Panc1 (cell line): ENCODE measurements around the gene SLC2A6. TPM values are rescaled to one million over a fixed set of nuclear protein-coding genes. Genes with fewer than 3 reads are reported as not detected.

Experiments
- ATAC-seq: fragments of 200-7000 bp; cut with Tn5 transposase; 2 replicates; pipeline ENCODE4 v1.9.1; 2020; ENCODE audit warnings: mild to moderate bottlenecking, moderate library complexity
- BruUV-seq: library from RNA; stranded (reverse); fragments of 400-500 nt; replicated peaks from 2 replicates; lab custom pipeline; 2021; lab: Mats Ljungman, UMichigan
- CTCF ChIA-PET: fragments of 300-600 bp; sonication (Branson Sonifier 250); formaldehyde crosslinking; loops from one replicate; lab custom pipeline; 2022; ENCODE audit warnings: antibody characterized with exemption; lab: Charles Lee
- POLR2A ChIA-PET: fragments of 300-600 bp; sonication (Branson Sonifier 250); formaldehyde crosslinking; loops from one replicate; lab custom pipeline; 2022; ENCODE audit warnings: antibody characterized with exemption; lab: Charles Lee
- DNase-seq: peaks from one replicate; pipeline ENCODE4 v3.0.0-alpha.2; 2010; ENCODE audit warnings: low read depth, low spot score
- H3K27ac ChIP-seq: 2 replicates; pipeline ENCODE4 v1.5.1; 2011; ENCODE audit warnings: mild to moderate bottlenecking, low read length, inconsistent platforms
- H3K27me3 ChIP-seq: fragments of 200-500 bp; sonication (Bioruptor generic); 2 replicates; pipeline ENCODE4 v1.6.0; 2014; ENCODE audit warnings: low read length, inconsistent platforms; ENCODE audit not compliant: control insufficient read depth, insufficient read depth
- H3K36me3 ChIP-seq: fragments of 200-500 bp; sonication (Bioruptor generic); 2 replicates; pipeline ENCODE4 v1.5.1; 2014; ENCODE audit warnings: inconsistent platforms, mild to moderate bottlenecking, low read length, moderate library complexity; ENCODE audit not compliant: control insufficient read depth, insufficient read depth
- H3K4me1 ChIP-seq: 2 replicates; pipeline ENCODE4 v1.5.1; 2011; ENCODE audit warnings: inconsistent platforms, mild to moderate bottlenecking, low read length, moderate library complexity; ENCODE audit not compliant: control insufficient read depth, insufficient read depth
- H3K4me3 ChIP-seq, 2 experiments: 2 replicates each; pipeline ENCODE4 v1.5.1; 2011 to 2012; ENCODE audit warnings: low read depth in 2 of 2, low read length in 2 of 2, mild to moderate bottlenecking in 2 of 2, inconsistent platforms in 1 of 2, moderate library complexity in 1 of 2
- H3K9me3 ChIP-seq: fragments of 200-500 bp; sonication (Bioruptor generic); 2 replicates; pipeline ENCODE4 v1.5.1; 2014; ENCODE audit warnings: low read depth, mild to moderate bottlenecking, inconsistent platforms, low read length, moderate library complexity; ENCODE audit not compliant: control insufficient read depth, insufficient read depth
- POLR2AphosphoS5 ChIP-seq: IDR thresholded peaks from 2 replicates; pipeline ENCODE4 v1.6.1; 2012; ENCODE audit warnings: mild to moderate bottlenecking, low read depth, low read length, moderate library complexity
- SIN3A ChIP-seq: IDR thresholded peaks from 2 replicates; pipeline ENCODE4 v1.6.1; 2012; ENCODE audit warnings: low read depth, mild to moderate bottlenecking, low read length, moderate library complexity, borderline replicate concordance; ENCODE audit not compliant: insufficient read depth
- TCF7L2 ChIP-seq: IDR thresholded peaks from 2 replicates; pipeline ENCODE4 v1.6.1; 2011; ENCODE audit warnings: mild to moderate bottlenecking, low read depth, low read length, inconsistent platforms
- in situ Hi-C: cut with HindIII; loops from 2 replicates; pipeline ENCODE4 v1.10.0; 2016; ENCODE audit warnings: low sequenced_read_pairs, low pct_unique_long_range_greater_than_20kb
- intact Hi-C: fragments of 100-400 bp; cut with micrococcal nuclease; formaldehyde crosslinking; loops from one replicate; pipeline ENCODE4 v1.10.0; 2022; ENCODE audit not compliant: unreplicated experiment
- total RNA-seq: library from RNA; stranded (reverse); gene quantifications from one replicate; pipeline ENCODE4 v1.2.1, GENCODE V29; 2021; ENCODE audit not compliant: unreplicated experiment
- TF ChIP-seq, protein P1 (sequence below), 2 experiments: IDR thresholded peaks; 2 replicates each; pipeline ENCODE4 v1.6.1; 2011 to 2012; ENCODE audit warnings: low read depth in 2 of 2, control low read depth in 1 of 2, low read length in 1 of 2, mild to moderate bottlenecking in 1 of 2, moderate library complexity in 1 of 2; ENCODE audit not compliant: insufficient read depth in 1 of 2
- TF ChIP-seq, protein P2 (sequence below): fragments of 450-650 bp; IDR thresholded peaks from 2 replicates; pipeline ENCODE4 v1.5.1; 2017; ENCODE audit warnings: mild to moderate bottlenecking

Gene SLC2A6
- total RNA-seq, 1 experiment from 2014 or later = 48.2 TPM

DNA sequence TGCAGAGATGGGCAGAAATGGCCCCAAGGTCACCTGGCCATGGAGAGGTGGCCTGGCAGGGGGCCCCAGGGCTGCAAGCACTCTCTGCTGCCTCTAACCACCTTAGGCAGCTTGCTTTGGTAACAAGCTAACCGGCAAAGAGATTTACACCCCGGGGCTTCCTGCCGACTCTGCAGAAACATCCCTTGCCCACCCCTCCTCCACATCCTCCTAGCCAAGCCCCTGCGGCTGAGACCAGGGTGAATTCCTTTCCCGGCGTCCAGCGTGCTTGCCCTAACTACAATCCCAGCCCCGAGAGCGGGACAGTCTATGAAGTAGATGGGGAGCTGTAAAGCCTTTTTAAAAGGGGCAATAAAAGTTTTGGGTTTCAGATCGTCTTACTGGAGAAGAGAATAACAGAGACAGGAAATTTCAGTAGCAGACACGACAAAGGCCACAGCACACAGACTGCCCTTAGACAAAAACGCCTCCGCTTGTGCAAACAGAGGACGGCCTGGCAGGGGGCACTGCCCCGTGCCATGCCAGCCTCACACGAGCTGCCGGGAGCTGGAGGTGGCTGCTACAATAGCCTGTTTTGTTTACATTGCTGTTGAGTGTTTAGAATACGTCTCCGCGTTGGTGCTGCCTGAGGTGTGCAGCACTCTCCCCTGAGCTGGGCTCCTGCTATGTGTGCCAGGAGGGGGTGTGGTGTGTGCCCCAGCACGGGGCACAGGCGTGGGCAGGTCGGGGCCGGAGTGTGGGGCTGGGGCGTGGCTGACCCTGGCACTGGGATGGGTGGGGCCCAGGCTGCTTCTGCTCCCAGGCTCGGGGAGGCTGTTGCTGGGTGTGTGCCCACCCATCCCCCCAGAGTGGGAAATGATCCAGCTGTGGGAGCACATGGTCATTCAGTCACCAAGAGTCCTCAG is 30.5 kb upstream of the SLC2A6 start:
- Histone ChIP-seq H3K27ac (peak overlapping the region; percentile 29), H3K9me3 (no peaks in the 10 kb centered on the region), H3K36me3 (no peaks in the 10 kb centered on the region), H3K4me3 (peak overlapping the region in 1 of 2 experiments; percentile 2; a peak in 1 of 4 replicates), H3K27me3 (no peaks in the 10 kb centered on the region), H3K4me1 (peaks cover 31% of the 10 kb centered on the region)
- peak; percentile 66 for ATAC-seq
- ChIA-PET POLR2A (no interaction called here), CTCF (interaction anchor here (0.7 kb wide), 1 partner anchor 24 kb away, joined by 3 read pairs; no protein-coding TSS in a partner anchor)
- TF ChIP-seq POLR2AphosphoS5 (no peak), TCF7L2 (no peak), SIN3A (no peak)
- TF ChIP-seq, protein P1, sequence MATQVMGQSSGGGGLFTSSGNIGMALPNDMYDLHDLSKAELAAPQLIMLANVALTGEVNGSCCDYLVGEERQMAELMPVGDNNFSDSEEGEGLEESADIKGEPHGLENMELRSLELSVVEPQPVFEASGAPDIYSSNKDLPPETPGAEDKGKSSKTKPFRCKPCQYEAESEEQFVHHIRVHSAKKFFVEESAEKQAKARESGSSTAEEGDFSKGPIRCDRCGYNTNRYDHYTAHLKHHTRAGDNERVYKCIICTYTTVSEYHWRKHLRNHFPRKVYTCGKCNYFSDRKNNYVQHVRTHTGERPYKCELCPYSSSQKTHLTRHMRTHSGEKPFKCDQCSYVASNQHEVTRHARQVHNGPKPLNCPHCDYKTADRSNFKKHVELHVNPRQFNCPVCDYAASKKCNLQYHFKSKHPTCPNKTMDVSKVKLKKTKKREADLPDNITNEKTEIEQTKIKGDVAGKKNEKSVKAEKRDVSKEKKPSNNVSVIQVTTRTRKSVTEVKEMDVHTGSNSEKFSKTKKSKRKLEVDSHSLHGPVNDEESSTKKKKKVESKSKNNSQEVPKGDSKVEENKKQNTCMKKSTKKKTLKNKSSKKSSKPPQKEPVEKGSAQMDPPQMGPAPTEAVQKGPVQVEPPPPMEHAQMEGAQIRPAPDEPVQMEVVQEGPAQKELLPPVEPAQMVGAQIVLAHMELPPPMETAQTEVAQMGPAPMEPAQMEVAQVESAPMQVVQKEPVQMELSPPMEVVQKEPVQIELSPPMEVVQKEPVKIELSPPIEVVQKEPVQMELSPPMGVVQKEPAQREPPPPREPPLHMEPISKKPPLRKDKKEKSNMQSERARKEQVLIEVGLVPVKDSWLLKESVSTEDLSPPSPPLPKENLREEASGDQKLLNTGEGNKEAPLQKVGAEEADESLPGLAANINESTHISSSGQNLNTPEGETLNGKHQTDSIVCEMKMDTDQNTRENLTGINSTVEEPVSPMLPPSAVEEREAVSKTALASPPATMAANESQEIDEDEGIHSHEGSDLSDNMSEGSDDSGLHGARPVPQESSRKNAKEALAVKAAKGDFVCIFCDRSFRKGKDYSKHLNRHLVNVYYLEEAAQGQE (IDR thresholded peaks at IDR 0.05; ENCODE audit: insufficient read depth in 1 of 2, low read depth in 2 of 2, low read length in 1 of 2) = no peak
- TF ChIP-seq, protein P2, sequence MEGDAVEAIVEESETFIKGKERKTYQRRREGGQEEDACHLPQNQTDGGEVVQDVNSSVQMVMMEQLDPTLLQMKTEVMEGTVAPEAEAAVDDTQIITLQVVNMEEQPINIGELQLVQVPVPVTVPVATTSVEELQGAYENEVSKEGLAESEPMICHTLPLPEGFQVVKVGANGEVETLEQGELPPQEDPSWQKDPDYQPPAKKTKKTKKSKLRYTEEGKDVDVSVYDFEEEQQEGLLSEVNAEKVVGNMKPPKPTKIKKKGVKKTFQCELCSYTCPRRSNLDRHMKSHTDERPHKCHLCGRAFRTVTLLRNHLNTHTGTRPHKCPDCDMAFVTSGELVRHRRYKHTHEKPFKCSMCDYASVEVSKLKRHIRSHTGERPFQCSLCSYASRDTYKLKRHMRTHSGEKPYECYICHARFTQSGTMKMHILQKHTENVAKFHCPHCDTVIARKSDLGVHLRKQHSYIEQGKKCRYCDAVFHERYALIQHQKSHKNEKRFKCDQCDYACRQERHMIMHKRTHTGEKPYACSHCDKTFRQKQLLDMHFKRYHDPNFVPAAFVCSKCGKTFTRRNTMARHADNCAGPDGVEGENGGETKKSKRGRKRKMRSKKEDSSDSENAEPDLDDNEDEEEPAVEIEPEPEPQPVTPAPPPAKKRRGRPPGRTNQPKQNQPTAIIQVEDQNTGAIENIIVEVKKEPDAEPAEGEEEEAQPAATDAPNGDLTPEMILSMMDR = no peak
- BruUV-seq = no TSS peak
- intact Hi-C loops (no loop called here), in situ Hi-C loops (no loop called here)
- no peak for DNase-seq

DNA sequence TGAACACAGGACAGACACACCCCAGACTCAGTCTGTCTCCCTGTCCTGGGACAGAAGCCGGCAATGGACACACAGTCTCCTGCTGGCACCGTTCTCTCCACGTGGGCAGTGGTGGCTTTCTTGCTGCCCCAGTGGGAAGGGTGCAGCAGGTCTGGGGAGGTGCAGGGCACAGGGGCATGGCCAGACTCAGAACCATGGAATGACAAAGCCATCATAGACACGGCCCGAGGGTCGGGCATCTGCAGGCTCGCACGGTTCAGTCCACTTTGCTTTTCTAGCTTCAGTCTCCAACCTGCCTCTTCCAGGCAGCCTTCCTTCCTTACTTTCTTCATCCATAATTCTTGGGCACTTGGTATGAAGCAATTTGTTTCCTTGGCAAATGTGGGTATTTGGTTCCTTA is 29.1 kb upstream of the SLC2A6 start:
- Histone ChIP-seq H3K9me3 (no peaks in the 10 kb centered on the region), H3K4me3 (no peak overlapping the region), H3K27ac (no peak overlapping the region), H3K36me3 (no peaks in the 10 kb centered on the region), H3K27me3 (no peaks in the 10 kb centered on the region), H3K4me1 (peaks cover 31% of the 10 kb centered on the region)
- DNase-seq (no peak), ATAC-seq (no peak)
- in situ Hi-C loops (no loop called here), intact Hi-C loops (no loop called here)
- POLR2A ChIA-PET = no interaction called here
- no TSS peak for BruUV-seq
- CTCF ChIA-PET = no interaction called here
- no peak for TF ChIP-seq POLR2AphosphoS5
